Aorta (tissue), 5 donors: Measurements from ENCODE around the gene EPB41L4A. TPM values are rescaled to one million over a fixed set of nuclear protein-coding genes. Genes with fewer than 3 reads are reported as not detected.

Experiments used
- ATAC-seq: fragments of 200-7000 bp; cut with Tn5 transposase; one replicate; pipeline ENCODE4 v1.9.1; 2022; ENCODE audit warnings: moderate library complexity; ENCODE audit not compliant: low FRiP score
- DNase-seq, 2 donors: peaks; one replicate each; pipeline ENCODE4 v3.0.0-alpha.2; 2020
- H3K27ac ChIP-seq, 2 donors: one replicate each; pipeline ENCODE4 v1.5.1; 2013; ENCODE audit warnings: low read length in 2 of 2, mild to moderate bottlenecking in 2 of 2, moderate library complexity in 2 of 2, control low read depth in 1 of 2, inconsistent platforms in 1 of 2, low read depth in 1 of 2
- H3K27me3 ChIP-seq, 2 donors: one replicate each; pipeline ENCODE4 v1.6.1; 2013; ENCODE audit warnings: control low read depth in 1 of 2, low read length in 1 of 2, mild to moderate bottlenecking in 1 of 2, moderate library complexity in 1 of 2; ENCODE audit not compliant: insufficient read depth in 2 of 2, control insufficient read depth in 1 of 2
- H3K36me3 ChIP-seq, 2 donors: one replicate each; pipeline ENCODE4 v1.6.1; 2013; ENCODE audit warnings: control low read depth in 1 of 2, low read length in 1 of 2, mild to moderate bottlenecking in 1 of 2; ENCODE audit not compliant: insufficient read depth in 2 of 2, control insufficient read depth in 1 of 2
- H3K4me1 ChIP-seq, 2 donors: one replicate each; pipeline ENCODE4 v1.6.1; 2013; ENCODE audit warnings: low read length in 2 of 2, control low read depth in 1 of 2, mild to moderate bottlenecking in 1 of 2, moderate library complexity in 1 of 2; ENCODE audit not compliant: insufficient read depth in 2 of 2, control insufficient read depth in 1 of 2
- H3K4me3 ChIP-seq, 2 donors: one replicate each; pipeline ENCODE4 v1.5.1; 2013; ENCODE audit warnings: low read length in 2 of 2, control low read depth in 1 of 2, mild to moderate bottlenecking in 1 of 2
- H3K9me3 ChIP-seq: one replicate; pipeline ENCODE4 v1.6.1; 2013; ENCODE audit warnings: mild to moderate bottlenecking, low read length; ENCODE audit not compliant: control insufficient read depth
- WGBS, 2 donors: extraction: QIAGEN DNeasy Blood & Tissue Kit; methylation state at CpG; one replicate each; pipeline ENCODE4 v1.1.7; 2013; 5-methylcytosine and 5-hydroxymethylcytosine counted together
- intact Hi-C, 2 donors: fragments of 100-400 bp; cut with DNase I; formaldehyde crosslinking; loops; one replicate each; pipeline versions ENCODE4 v1.14.2 to v1.15.0; 2022
- polyA plus RNA-seq, 2 donors: library from polyadenylated mRNA; stranded (reverse); fragments of 200-250 nt; gene quantifications; one replicate each; pipeline ENCODE4 v1.2.3, GENCODE V29; 2013
- total RNA-seq, 2 donors: library from RNA; stranded (reverse); fragmentation: NEBNext Ultra II Directional; extraction: Animal tissue kit (Norgen Biotek cat#: 25700); gene quantifications; one replicate each; pipeline ENCODE4 v1.2.1, GENCODE V29; 2021
- donor health status: healthy with polysubstance abuse.
- donor health status: Bipolar disorder and iron deficiency.
- donor health status: DM: no; HTN: no; CAD: no.
- donor health status: DM: no; HTN: no; CAD: no.
- donor health status: DM: yes; HTN: yes; CAD: no.

Gene EPB41L4A
- total and polyA plus RNA-seq, 4 donors = 4.4 to 39.3 (median 22.4) TPM

DNA sequence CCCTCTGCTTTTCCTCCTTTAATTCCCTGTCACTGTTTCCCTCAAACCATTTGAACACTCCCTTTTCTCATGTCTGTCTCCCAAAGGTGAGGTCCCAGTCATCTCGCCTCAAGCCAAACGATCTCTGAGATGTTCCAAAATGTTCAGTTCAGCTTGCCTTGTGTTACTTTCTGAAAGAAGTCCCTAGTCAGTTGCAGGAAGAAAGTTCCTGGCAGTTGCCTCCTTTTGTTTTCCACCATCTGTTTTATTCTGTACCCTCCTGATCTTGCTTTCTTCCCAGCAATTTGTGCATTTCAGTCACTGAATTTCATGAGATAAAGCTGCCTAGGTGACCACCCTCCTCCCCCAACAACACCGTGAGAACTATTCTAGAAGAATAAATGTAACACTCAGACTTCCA, 277.5 kb downstream of the EPB41L4A start:
- Histone ChIP-seq H3K4me1 (peaks cover 0 to 1% of the 10 kb centered on the region in 2 donors), H3K27me3 (no peaks in the 10 kb centered on the region), H3K27ac (no peak overlapping the region), H3K9me3 (no peaks in the 10 kb centered on the region), H3K36me3 (no peaks in the 10 kb centered on the region), H3K4me3 (no peak overlapping the region)
- no peak for DNase-seq
- ATAC-seq = no peak
- intact Hi-C loops = loop anchor here in 1 of 2 donors (5.0 to 10.0 kb wide), 2 partner anchors 277 to 404 kb away; no protein-coding TSS in a partner anchor
- 89 to 94% methylated on average over 3 of the region's 3 CpGs for WGBS, 2 donors

GRCh38 chr5:112138526-112138925, 280.6 kb downstream of the EPB41L4A start:
- H3K36me3 ChIP-seq = no peaks in the 10 kb centered on the region
- ATAC-seq (no peak), DNase-seq (no peak)
- H3K27me3 ChIP-seq = no peaks in the 10 kb centered on the region
- no peaks in the 10 kb centered on the region for H3K9me3 ChIP-seq
- H3K4me3 ChIP-seq = no peak overlapping the region
- intact Hi-C loops = no loop called here
- H3K27ac ChIP-seq = no peak overlapping the region
- no peaks in the 10 kb centered on the region for H3K4me1 ChIP-seq
- WGBS, 2 donors = 73% methylated on average over 2 of the region's 2 CpGs

- Histone ChIP-seq H3K27me3 (no peaks in the 10 kb centered on the region), H3K9me3 (no peaks in the 10 kb centered on the region), H3K36me3 (no peaks in the 10 kb centered on the region), H3K4me3 (no peak overlapping the region), H3K4me1 (no peaks in the 10 kb centered on the region), H3K27ac (no peak overlapping the region)
- DNase-seq = no peak
- intact Hi-C loops = no loop called here
- no peak for ATAC-seq
- WGBS, 2 donors = 70 to 71% methylated on average over 6 of the region's 6 CpGs
Observed at GRCh38 chr5:112136773-112137172, 282.3 kb downstream of the EPB41L4A start.

DNA sequence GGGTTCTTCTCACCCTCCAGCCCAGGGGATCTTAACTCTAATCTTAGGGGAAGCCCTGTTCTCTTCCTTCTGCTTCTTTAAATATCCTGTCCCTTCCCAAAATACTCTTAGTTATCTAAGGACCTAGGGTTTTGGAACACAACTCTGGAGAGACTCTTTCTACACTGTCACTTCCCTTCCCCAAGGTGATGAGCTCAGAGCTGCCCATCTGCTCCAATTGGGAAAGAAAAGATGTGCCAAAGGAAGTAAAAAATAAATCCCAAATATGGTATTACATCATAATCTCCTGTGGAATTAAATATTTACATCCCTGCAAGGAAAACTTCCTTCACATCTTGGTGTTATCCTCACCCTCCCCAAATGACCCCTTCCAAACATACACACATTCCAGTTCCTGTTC, 291.2 kb downstream of the EPB41L4A start:
- Histone ChIP-seq H3K4me1 (no peaks in the 10 kb centered on the region), H3K4me3 (no peak overlapping the region), H3K9me3 (no peaks in the 10 kb centered on the region), H3K27me3 (no peaks in the 10 kb centered on the region), H3K36me3 (no peaks in the 10 kb centered on the region), H3K27ac (no peak overlapping the region)
- intact Hi-C loops = no loop called here
- ATAC-seq (no peak), DNase-seq (no peak)

DNA sequence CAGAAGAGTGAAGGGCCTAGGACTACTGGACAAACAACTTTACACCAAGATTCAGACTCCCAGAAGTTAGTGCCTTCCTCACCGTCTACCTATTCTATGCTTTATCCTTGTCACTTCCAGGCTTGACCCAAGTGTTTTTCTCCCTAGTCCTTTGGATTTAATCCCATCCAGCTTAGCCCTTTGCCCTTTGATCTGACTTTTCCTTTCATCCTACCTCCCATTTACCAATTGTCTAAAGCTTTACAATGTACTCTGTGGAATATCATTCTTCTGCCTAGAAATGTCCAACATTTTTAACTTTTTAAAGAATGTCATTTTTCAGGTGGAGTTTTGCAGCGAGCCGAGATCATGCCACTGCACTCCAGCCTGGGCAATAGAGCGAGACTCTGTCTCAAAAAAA, 292.1 kb downstream of the EPB41L4A start:
- Histone ChIP-seq H3K9me3 (no peaks in the 10 kb centered on the region), H3K27me3 (no peaks in the 10 kb centered on the region), H3K36me3 (no peaks in the 10 kb centered on the region), H3K4me3 (no peak overlapping the region), H3K4me1 (no peaks in the 10 kb centered on the region), H3K27ac (no peak overlapping the region)
- 93 to 94% methylated on average over 4 of the region's 4 CpGs for WGBS, 2 donors
- ATAC-seq = no peak
- intact Hi-C loops = no loop called here
- DNase-seq = no peak

DNA sequence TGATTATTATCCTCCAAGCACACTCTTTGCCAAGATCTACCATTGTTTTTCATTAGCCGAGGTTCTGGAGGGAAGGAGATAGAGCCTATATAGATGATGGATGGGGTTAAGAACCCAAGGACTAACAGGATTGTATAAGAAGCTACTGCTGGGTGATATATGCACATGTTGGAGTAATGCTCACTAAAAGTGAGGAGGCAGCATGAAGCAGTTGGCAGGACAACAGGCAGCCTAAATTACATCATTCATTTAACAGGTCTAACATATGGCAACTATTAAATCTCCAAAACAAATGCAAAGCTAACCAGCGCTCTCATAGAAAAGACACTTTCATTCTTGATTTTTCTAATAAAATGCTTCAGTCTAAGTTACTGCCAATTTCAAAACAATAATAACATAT, 293.2 kb downstream of the EPB41L4A start:
- Histone ChIP-seq H3K4me3 (no peak overlapping the region), H3K36me3 (no peaks in the 10 kb centered on the region), H3K9me3 (no peaks in the 10 kb centered on the region), H3K27me3 (no peaks in the 10 kb centered on the region), H3K4me1 (no peaks in the 10 kb centered on the region), H3K27ac (no peak overlapping the region)
- no peak for DNase-seq
- 81 to 92% methylated on average over 2 of the region's 2 CpGs for WGBS, 2 donors
- intact Hi-C loops = no loop called here
- ATAC-seq = no peak

GRCh38 chr5:112124788-112125187, 294.3 kb downstream of the EPB41L4A start:
- Histone ChIP-seq H3K27me3 (no peaks in the 10 kb centered on the region), H3K4me3 (no peak overlapping the region), H3K27ac (no peak overlapping the region), H3K36me3 (no peaks in the 10 kb centered on the region), H3K9me3 (no peaks in the 10 kb centered on the region), H3K4me1 (no peaks in the 10 kb centered on the region)
- no peak for ATAC-seq
- WGBS, 2 donors = 79 to 82% methylated on average over 3 of the region's 3 CpGs
- intact Hi-C loops = no loop called here
- no peak for DNase-seq

DNA sequence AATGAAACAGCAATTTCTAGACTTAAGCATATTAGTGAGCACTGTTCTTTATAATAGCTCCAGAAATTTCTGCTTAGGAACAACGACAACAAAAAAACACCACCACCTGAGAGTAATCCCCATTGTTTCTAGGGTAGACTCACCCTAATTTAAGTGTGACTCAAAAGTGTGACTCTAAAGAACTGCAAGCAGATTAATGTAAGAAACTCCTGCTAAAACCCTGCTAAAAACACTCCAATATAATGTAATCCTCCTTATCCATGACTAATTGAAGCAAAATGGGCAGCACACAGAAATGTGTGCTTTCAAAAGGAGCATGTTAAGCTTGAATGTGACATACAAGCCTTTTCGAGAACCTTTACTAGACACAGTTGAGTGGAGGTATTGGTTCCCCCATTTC, 296.0 kb downstream of the EPB41L4A start:
- Histone ChIP-seq H3K9me3 (no peaks in the 10 kb centered on the region), H3K36me3 (no peaks in the 10 kb centered on the region), H3K27ac (no peak overlapping the region), H3K4me3 (no peak overlapping the region), H3K4me1 (no peaks in the 10 kb centered on the region), H3K27me3 (no peaks in the 10 kb centered on the region)
- intact Hi-C loops = no loop called here
- ATAC-seq = no peak
- DNase-seq = no peak
- WGBS, 2 donors = 88 to 97% methylated on average over 2 of the region's 2 CpGs

- no peaks in the 10 kb centered on the region for H3K4me1 ChIP-seq
- no peaks in the 10 kb centered on the region for H3K36me3 ChIP-seq
- no peaks in the 10 kb centered on the region for H3K9me3 ChIP-seq
- no peak for ATAC-seq
- intact Hi-C loops = no loop called here
- H3K27me3 ChIP-seq = no peaks in the 10 kb centered on the region
- H3K4me3 ChIP-seq = no peak overlapping the region
- DNase-seq = no peak
- no peak overlapping the region for H3K27ac ChIP-seq
- WGBS, 2 donors = 91 to 95% methylated on average over 3 of the region's 3 CpGs
Observed at GRCh38 chr5:112122353-112122752, 296.7 kb downstream of the EPB41L4A start.
